ENCODE data around the gene TAPBPL. TPM values are rescaled to one million over a fixed set of nuclear protein-coding genes. Genes with fewer than 3 reads are reported as not detected.

Gene TAPBPL
- total RNA-seq, 4 donors from 2014 or later = 11.6 to 31.3 (median 16.4) TPM

GRCh38 chr12:6508087-6508486 lies 56.2 kb downstream of the TAPBPL start:
- Histone ChIP-seq H3K4me3 (no peak overlapping the region), H3K9me3 (no peaks in the 10 kb centered on the region), H3K27me3 (no peaks in the 10 kb centered on the region), H3K27ac (peak overlapping the region in 1 of 4 donors; percentile 54), H3K36me3 (peaks cover 0 to 55% of the 10 kb centered on the region in 2 donors), H3K4me1 (peaks cover 0 to 8% (median 0%) of the 10 kb centered on the region in 3 donors)
- TF ChIP-seq POLR2A (IDR thresholded peaks at IDR 0.05) = no peak
- TF ChIP-seq EP300 (IDR thresholded peaks at IDR 0.05) = no peak
- TF ChIP-seq CTCF (IDR thresholded peaks at IDR 0.05) = no peak
- no peak for TF ChIP-seq POLR2AphosphoS5 (IDR thresholded peaks at IDR 0.05)
- WGBS, 2 donors (ENCODE audit: low coverage in 1 of 2) = 65 to 75% methylated on average over 4 to 6 of the region's 7 CpGs
- ATAC-seq = no peak

Other genes with a start within 250 kb of the TAPBPL start
- 10 to 100 TPM in 1 of 4 donors, 1 to 10 TPM in 1, under 1 TPM in 2; 0.35 to 44.5 (median 1.3) TPM for gene PLEKHG6, start 141.4 kb upstream of the TAPBPL start, total RNA-seq
- 100 to 1,000 TPM; 150 to 356 (median 227) TPM for gene TNFRSF1A, start 110.0 kb upstream of the TAPBPL start, total RNA-seq
- gene SCNN1A, start 76.5 kb upstream of the TAPBPL start, total RNA-seq = 10 to 100 TPM in 1 of 4 donors, 1 to 10 TPM in 1, under 1 TPM in 1, not detected in 1; 0.62 to 19.9 (median 5.2) TPM
- 100 to 1,000 TPM in 3 of 4 donors, 10 to 100 TPM in 1; 86.5 to 139 (median 119) TPM for gene LTBR, start 67.9 kb upstream of the TAPBPL start, total RNA-seq
- gene CD27, start 7.1 kb upstream of the TAPBPL start, total RNA-seq = under 1 TPM in 2 of 4 donors, not detected in 2; 0.45 to 0.89 TPM
- gene VAMP1, start 18.6 kb downstream of the TAPBPL start, total RNA-seq = 10 to 100 TPM; 10.5 to 45.5 (median 17.9) TPM
- 10 to 100 TPM; 51.0 to 99.3 (median 66.0) TPM for gene MRPL51, start 41.2 kb downstream of the TAPBPL start, total RNA-seq
- gene NCAPD2, start 42.1 kb downstream of the TAPBPL start, total RNA-seq = 10 to 100 TPM; 21.2 to 28.0 (median 24.8) TPM
- gene GAPDH, start 82.5 kb downstream of the TAPBPL start, total RNA-seq = 1,000 to 10,000 TPM; 1,868 to 3,239 (median 2,463) TPM
- gene IFFO1, start 104.0 kb downstream of the TAPBPL start, total RNA-seq = 10 to 100 TPM; 16.9 to 27.4 (median 22.1) TPM
- 10 to 100 TPM; 22.5 to 49.8 (median 26.8) TPM for gene NOP2, start 116.2 kb downstream of the TAPBPL start, total RNA-seq
- gene CHD4, start 155.3 kb downstream of the TAPBPL start, total RNA-seq = 100 to 1,000 TPM; 133 to 266 (median 219) TPM
- gene LPAR5, start 183.9 kb downstream of the TAPBPL start, total RNA-seq = 1 to 10 TPM in 2 of 4 donors, under 1 TPM in 2; 0.47 to 2.0 (median 1.2) TPM
- gene ACRBP, start 195.4 kb downstream of the TAPBPL start, total RNA-seq = 1 to 10 TPM in 2 of 4 donors, under 1 TPM in 1, not detected in 1; 0.81 to 3.2 (median 2.4) TPM
- 10 to 100 TPM; 43.2 to 63.8 (median 54.3) TPM for gene ING4, start 211.1 kb downstream of the TAPBPL start, total RNA-seq
- gene ZNF384, start 237.3 kb downstream of the TAPBPL start, total RNA-seq = 10 to 100 TPM; 26.1 to 57.5 (median 43.6) TPM
- 1 to 10 TPM in 1 of 4 donors, under 1 TPM in 3; 0.46 to 1.2 (median 0.73) TPM for gene PIANP, start 248.8 kb downstream of the TAPBPL start, total RNA-seq

All from gastroesophageal sphincter (tissue), 4 donors.